ENCODE results near the gene DENND10.
A peak's percentile ranks its signal among the peaks of the same experiment; 100 is the strongest.
"Not testable (repeated sequence)": the region's sequence is repeated elsewhere in the genome, so short reads cannot be mapped to it uniquely, and the experiment has no call there.

The DENND10 gene

DNA sequence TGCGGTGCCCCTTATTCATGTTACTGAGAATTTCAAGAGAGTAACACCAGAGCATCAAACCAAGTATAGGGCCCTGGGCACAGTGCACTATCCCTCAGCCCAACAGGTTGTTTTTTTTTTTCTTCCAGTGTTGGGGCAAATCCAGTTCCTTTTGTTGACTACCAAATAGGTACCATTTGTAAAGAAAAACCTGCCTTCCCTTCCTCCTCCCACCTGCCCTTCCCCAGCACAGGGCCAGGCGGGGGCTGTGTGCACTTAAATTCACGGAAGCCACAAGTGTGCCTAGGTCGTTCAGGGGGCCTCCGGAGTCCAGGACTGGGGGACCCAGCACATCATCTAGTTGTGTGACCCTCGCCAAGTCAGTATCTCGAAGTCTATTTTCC, 62.2 kb downstream of the DENND10 start:
- DNase-seq: no peak

DNA sequence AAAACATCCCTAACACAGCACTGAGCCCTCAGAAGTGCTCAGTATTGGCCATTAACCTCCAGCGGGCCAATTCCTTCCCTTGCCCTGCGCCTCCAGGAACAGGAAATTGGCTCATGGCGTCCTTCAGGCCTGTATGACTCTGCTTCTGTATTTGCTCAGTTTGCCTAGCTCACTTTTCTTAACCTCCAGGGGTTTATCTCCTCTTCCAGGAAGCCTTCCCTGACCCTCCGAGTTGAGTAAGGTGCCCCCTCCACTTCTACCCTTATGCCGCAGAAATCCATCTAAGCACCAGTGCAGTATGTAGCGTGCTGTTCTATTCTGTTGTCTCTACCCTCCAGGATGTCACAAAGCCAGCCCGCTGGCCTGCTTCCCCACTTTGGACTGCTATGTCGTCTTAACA, 62.7 kb downstream of the DENND10 start:
- DNase-seq: no peak

GRCh38 chr10:119167041-119167440, 63.1 kb downstream of the DENND10 start:
- DNase-seq: no peak

DNA sequence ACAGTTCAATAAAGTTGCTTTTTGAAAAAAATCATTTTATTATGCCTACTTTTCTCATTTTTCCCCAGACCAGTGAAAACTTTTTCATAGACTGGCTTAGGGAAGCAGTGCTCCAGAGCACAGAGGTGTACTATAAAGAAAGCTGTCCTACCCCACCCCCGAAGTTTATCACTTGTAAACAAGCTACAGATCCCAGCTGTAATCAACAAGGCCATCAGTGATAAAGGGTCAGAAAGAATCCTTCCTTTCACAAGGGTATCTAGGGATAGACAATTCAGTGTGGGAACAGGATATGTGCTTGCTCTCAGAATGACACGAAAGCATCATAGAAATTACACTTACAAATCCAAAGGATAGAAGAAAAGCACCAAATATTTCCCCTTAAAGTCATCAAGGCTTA, 70.2 kb downstream of the DENND10 start:
- DNase-seq: no peak

DNA sequence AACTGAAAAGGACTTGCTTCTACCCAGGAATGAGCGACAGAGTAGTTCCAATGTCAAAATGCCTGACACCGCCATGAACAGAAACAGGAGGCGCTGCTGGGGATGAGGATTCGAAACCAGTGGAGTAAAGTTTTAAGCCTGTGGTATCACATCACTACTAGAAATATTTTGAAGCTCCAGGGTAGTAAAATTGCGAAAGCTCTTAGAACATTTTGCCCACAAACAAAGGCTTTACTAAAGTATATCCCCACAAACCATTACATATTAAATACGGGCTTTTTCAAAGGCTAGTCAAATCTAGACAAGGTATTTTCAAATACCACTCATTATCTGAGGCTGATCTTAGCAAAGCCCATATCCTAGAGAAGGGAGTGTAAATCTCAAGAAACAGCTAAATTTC, 72.3 kb downstream of the DENND10 start:
- no peak for DNase-seq

GRCh38 chr10:119177708-119178371, 73.9 kb downstream of the DENND10 start:
- DNase-seq: peak; percentile 10

- peak; percentile 98 for DNase-seq
Measured at GRCh38 chr10:119178372-119179119, 74.6 kb downstream of the DENND10 start, which contains the start of gene PRDX3. Gene PRDX3, minus strand, starts transcription at chr10:119178812. Its CDS starts 22 bp downstream, at chr10:119178790.

GRCh38 chr10:119180850-119181400, 77.0 kb downstream of the DENND10 start:
- DNase-seq: not testable (repeated sequence)

GRCh38 chr10:119183664-119184412, 79.9 kb downstream of the DENND10 start:
- no peak for DNase-seq
